ENCODE measurements around the gene FERD3L. TPM values are rescaled to one million over a fixed set of nuclear protein-coding genes. Genes with fewer than 3 reads are reported as not detected.

The FERD3L gene
- total and polyA plus RNA-seq, 2 of the 8 experiments (the other 6 are each of a cell fraction or from before 2014, with no cell fraction given): not detected

DNA sequence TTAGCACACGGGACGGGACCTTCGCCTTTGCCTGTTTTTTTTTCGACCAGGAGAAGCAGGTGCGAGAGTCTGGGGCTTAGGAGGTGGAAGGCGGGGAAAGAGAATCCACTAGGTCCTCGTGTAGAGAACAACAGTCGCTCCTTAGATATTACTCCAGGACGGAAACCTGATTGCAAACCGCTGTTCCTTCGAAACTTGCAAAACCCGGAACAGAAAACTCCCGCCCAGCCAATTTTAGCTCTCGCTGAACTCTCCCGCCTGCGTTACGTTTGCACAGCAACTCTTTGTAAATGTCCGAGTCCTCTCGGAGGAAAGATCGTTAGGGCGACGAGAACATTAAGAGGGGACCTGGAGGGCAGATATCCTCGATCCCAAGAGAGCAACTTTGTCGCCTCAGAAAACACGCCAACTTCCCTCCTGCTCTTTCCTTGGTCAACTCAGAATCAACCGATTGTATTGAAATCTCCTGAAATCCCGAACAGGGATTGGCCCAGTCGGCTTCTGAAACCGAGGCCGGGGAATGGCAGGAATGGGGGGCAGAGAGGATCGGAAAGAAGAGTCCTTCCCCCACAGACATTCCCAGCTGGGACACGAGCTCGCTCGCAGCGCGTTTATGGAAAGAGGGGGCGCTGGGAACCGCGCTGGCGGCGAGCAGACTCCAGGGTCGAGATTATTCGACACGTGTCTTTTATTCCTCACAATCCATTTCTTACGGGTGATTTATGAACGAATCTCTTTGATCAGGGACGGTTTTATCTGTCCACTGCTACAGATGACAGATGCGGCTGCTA, 37.7 kb downstream of the FERD3L start (continued):
- TF ChIP-seq, protein P1, sequence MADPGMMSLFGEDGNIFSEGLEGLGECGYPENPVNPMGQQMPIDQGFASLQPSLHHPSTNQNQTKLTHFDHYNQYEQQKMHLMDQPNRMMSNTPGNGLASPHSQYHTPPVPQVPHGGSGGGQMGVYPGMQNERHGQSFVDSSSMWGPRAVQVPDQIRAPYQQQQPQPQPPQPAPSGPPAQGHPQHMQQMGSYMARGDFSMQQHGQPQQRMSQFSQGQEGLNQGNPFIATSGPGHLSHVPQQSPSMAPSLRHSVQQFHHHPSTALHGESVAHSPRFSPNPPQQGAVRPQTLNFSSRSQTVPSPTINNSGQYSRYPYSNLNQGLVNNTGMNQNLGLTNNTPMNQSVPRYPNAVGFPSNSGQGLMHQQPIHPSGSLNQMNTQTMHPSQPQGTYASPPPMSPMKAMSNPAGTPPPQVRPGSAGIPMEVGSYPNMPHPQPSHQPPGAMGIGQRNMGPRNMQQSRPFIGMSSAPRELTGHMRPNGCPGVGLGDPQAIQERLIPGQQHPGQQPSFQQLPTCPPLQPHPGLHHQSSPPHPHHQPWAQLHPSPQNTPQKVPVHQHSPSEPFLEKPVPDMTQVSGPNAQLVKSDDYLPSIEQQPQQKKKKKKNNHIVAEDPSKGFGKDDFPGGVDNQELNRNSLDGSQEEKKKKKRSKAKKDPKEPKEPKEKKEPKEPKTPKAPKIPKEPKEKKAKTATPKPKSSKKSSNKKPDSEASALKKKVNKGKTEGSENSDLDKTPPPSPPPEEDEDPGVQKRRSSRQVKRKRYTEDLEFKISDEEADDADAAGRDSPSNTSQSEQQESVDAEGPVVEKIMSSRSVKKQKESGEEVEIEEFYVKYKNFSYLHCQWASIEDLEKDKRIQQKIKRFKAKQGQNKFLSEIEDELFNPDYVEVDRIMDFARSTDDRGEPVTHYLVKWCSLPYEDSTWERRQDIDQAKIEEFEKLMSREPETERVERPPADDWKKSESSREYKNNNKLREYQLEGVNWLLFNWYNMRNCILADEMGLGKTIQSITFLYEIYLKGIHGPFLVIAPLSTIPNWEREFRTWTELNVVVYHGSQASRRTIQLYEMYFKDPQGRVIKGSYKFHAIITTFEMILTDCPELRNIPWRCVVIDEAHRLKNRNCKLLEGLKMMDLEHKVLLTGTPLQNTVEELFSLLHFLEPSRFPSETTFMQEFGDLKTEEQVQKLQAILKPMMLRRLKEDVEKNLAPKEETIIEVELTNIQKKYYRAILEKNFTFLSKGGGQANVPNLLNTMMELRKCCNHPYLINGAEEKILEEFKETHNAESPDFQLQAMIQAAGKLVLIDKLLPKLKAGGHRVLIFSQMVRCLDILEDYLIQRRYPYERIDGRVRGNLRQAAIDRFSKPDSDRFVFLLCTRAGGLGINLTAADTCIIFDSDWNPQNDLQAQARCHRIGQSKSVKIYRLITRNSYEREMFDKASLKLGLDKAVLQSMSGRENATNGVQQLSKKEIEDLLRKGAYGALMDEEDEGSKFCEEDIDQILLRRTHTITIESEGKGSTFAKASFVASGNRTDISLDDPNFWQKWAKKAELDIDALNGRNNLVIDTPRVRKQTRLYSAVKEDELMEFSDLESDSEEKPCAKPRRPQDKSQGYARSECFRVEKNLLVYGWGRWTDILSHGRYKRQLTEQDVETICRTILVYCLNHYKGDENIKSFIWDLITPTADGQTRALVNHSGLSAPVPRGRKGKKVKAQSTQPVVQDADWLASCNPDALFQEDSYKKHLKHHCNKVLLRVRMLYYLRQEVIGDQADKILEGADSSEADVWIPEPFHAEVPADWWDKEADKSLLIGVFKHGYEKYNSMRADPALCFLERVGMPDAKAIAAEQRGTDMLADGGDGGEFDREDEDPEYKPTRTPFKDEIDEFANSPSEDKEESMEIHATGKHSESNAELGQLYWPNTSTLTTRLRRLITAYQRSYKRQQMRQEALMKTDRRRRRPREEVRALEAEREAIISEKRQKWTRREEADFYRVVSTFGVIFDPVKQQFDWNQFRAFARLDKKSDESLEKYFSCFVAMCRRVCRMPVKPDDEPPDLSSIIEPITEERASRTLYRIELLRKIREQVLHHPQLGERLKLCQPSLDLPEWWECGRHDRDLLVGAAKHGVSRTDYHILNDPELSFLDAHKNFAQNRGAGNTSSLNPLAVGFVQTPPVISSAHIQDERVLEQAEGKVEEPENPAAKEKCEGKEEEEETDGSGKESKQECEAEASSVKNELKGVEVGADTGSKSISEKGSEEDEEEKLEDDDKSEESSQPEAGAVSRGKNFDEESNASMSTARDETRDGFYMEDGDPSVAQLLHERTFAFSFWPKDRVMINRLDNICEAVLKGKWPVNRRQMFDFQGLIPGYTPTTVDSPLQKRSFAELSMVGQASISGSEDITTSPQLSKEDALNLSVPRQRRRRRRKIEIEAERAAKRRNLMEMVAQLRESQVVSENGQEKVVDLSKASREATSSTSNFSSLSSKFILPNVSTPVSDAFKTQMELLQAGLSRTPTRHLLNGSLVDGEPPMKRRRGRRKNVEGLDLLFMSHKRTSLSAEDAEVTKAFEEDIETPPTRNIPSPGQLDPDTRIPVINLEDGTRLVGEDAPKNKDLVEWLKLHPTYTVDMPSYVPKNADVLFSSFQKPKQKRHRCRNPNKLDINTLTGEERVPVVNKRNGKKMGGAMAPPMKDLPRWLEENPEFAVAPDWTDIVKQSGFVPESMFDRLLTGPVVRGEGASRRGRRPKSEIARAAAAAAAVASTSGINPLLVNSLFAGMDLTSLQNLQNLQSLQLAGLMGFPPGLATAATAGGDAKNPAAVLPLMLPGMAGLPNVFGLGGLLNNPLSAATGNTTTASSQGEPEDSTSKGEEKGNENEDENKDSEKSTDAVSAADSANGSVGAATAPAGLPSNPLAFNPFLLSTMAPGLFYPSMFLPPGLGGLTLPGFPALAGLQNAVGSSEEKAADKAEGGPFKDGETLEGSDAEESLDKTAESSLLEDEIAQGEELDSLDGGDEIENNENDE (IDR thresholded peaks at IDR 0.05; ENCODE audit: insufficient replicate concordance, low read length): no peak
- no peak for TF ChIP-seq SP4 (IDR thresholded peaks at IDR 0.05; ENCODE audit: low read length)
- TF ChIP-seq RNF2 (IDR thresholded peaks at IDR 0.05; ENCODE audit: borderline replicate concordance, low read depth, low read length, missing control alignments, poor library complexity, severe bottlenecking): peak; percentile 81
- no peak for TF ChIP-seq RXRA (IDR thresholded peaks at IDR 0.05; ENCODE audit: insufficient read depth, low read depth, low read length)
- no peak for TF ChIP-seq FOSL1 (IDR thresholded peaks at IDR 0.05; ENCODE audit: insufficient read depth, low read depth, low read length)
- peak; percentile 41 for TF ChIP-seq EZH2 (IDR thresholded peaks at IDR 0.05; ENCODE audit: low read depth, low read length, severe bottlenecking)
- peak; percentile 52 for TF ChIP-seq SUZ12 (IDR thresholded peaks at IDR 0.05; ENCODE audit: low read length)
- no peak for TF ChIP-seq SIRT6 (IDR thresholded peaks at IDR 0.05; ENCODE audit: low read length)
- no peak for TF ChIP-seq MAFK (IDR thresholded peaks at IDR 0.05; ENCODE audit: low read depth, low read length)
- peak; percentile 30; the same call in 1 of the 2 replicates for TF ChIP-seq RBBP5 (IDR thresholded peaks at IDR 0.05; ENCODE audit: borderline replicate concordance, low read depth, low read length)

Measured in H1 (cell line).